Measurements from ENCODE around the gene TNK1. TPM values are rescaled to one million over a fixed set of nuclear protein-coding genes. Genes with fewer than 3 reads are reported as not detected.

The TNK1 gene
- total RNA-seq, 1 donor from 2014 or later = 1.8 TPM

GRCh38 chr17:7355053-7355452 lies 25.8 kb upstream of the TNK1 start, which contains the start of gene TMEM95:
TSS of gene TMEM95 (plus strand) at chr17:7355156. CDS start at chr17:7355205, 49 bp downstream.
- Histone ChIP-seq H3K4me3 (no peak within 1 kb of the TSS), H3K9me3 (replicated peaks) (no peaks in the 10 kb centered on the region), H3K27ac (replicated peaks) (peak within 1 kb of the TSS; percentile 37), H3K36me3 (no peaks in the 10 kb centered on the region), H3K4me1 (peaks cover 56% of the 10 kb centered on the region), H3K27me3 (ENCODE audit: low read depth) (no peaks in the 10 kb centered on the region)
- intact Hi-C loops (cut with micrococcal nuclease) = no loop called here
- DNase-seq = peak; percentile 53
- no peak for TF ChIP-seq CTCF (IDR thresholded peaks at IDR 0.05; ENCODE audit: borderline replicate concordance)

GRCh38 chr17:7355573-7355972 lies 25.3 kb upstream of the TNK1 start:
- no peak for TF ChIP-seq CTCF (IDR thresholded peaks at IDR 0.05; ENCODE audit: borderline replicate concordance)
- no peak for DNase-seq
- no peaks in the 10 kb centered on the region for H3K9me3 ChIP-seq (replicated peaks)
- H3K36me3 ChIP-seq = no peaks in the 10 kb centered on the region
- intact Hi-C loops (cut with micrococcal nuclease) = no loop called here
- peak overlapping the region; percentile 37 for H3K27ac ChIP-seq (replicated peaks)
- peaks cover 52% of the 10 kb centered on the region for H3K4me1 ChIP-seq
- H3K4me3 ChIP-seq = no peak overlapping the region
- no peaks in the 10 kb centered on the region for H3K27me3 ChIP-seq (ENCODE audit: low read depth)

- intact Hi-C loops (cut with micrococcal nuclease) = no loop called here
- H3K27me3 ChIP-seq (ENCODE audit: low read depth) = no peaks in the 10 kb centered on the region
- peaks cover 47% of the 10 kb centered on the region for H3K4me1 ChIP-seq
- peak overlapping the region; percentile 27 for H3K4me3 ChIP-seq
- peak; percentile 80 for DNase-seq
- H3K36me3 ChIP-seq = no peaks in the 10 kb centered on the region
- no peak overlapping the region for H3K27ac ChIP-seq (replicated peaks)
- no peaks in the 10 kb centered on the region for H3K9me3 ChIP-seq (replicated peaks)
- TF ChIP-seq CTCF (IDR thresholded peaks at IDR 0.05; ENCODE audit: borderline replicate concordance) = peak; percentile 91
Measured at GRCh38 chr17:7356072-7356549, 24.8 kb upstream of the TNK1 start.

GRCh38 chr17:7356756-7357155 lies 24.1 kb upstream of the TNK1 start:
- DNase-seq = no peak
- no peak for TF ChIP-seq CTCF (IDR thresholded peaks at IDR 0.05; ENCODE audit: borderline replicate concordance)
- no peak overlapping the region for H3K27ac ChIP-seq (replicated peaks)
- H3K4me1 ChIP-seq = peaks cover 41% of the 10 kb centered on the region
- H3K27me3 ChIP-seq (ENCODE audit: low read depth) = no peaks in the 10 kb centered on the region
- H3K4me3 ChIP-seq = no peak overlapping the region
- H3K36me3 ChIP-seq = no peaks in the 10 kb centered on the region
- intact Hi-C loops (cut with micrococcal nuclease) = no loop called here
- no peaks in the 10 kb centered on the region for H3K9me3 ChIP-seq (replicated peaks)

GRCh38 chr17:7357381-7357780 lies 23.5 kb upstream of the TNK1 start:
- no peaks in the 10 kb centered on the region for H3K27me3 ChIP-seq (ENCODE audit: low read depth)
- TF ChIP-seq CTCF (IDR thresholded peaks at IDR 0.05; ENCODE audit: borderline replicate concordance) = no peak
- no peaks in the 10 kb centered on the region for H3K9me3 ChIP-seq (replicated peaks)
- H3K4me1 ChIP-seq = peaks cover 36% of the 10 kb centered on the region
- DNase-seq = no peak
- H3K36me3 ChIP-seq = no peaks in the 10 kb centered on the region
- H3K4me3 ChIP-seq = no peak overlapping the region
- intact Hi-C loops (cut with micrococcal nuclease) = no loop called here
- H3K27ac ChIP-seq (replicated peaks) = no peak overlapping the region
